Upper lobe of left lung (tissue), 4 donors: ENCODE results near the gene RHOT1.

ENCODE experiments used
- CTCF ChIP-seq, 6 experiments: fragments of 450-650 bp in 4 of 6; fragments of 200-600 bp in 2 of 6; sonication (generic) in 2 of 6; IDR thresholded peaks; one replicate each; pipeline ENCODE4 v1.5.1; 2016 to 2019; ENCODE audit warnings: antibody characterized with exemption in 6 of 6
- POLR2A ChIP-seq, 4 donors: fragments of 450-650 bp; IDR thresholded peaks; one replicate each; pipeline ENCODE4 v1.5.1; 2016 to 2017; ENCODE audit warnings: antibody characterized with exemption in 4 of 4, mild to moderate bottlenecking in 2 of 4

- TF ChIP-seq CTCF (IDR thresholded peaks at IDR 0.05) (no peak), POLR2A (IDR thresholded peaks at IDR 0.05) (no peak)
Measured at GRCh38 chr17:32159586-32160438, 17.5 kb downstream of the RHOT1 start.
